Stimulated activated CD4-positive, alpha-beta T cell treated with anti-CD3 and anti-CD28 coated beads, Interleukin-1b, Interleukin-23, amount 100 ng/mL, for 1 hour (primary cell): ENCODE results near the gene DPYSL5.
"Not testable (repeated sequence)": the region's sequence is repeated elsewhere in the genome, so short reads cannot be mapped to it uniquely, and the experiment has no call there.

ENCODE experiments used
- DNase-seq, 2 donors: peaks; one replicate each; pipeline ENCODE4 v3.0.0-alpha.2; 2020; ENCODE audit warnings: low read depth in 2 of 2

DPYSL5 gene, protein sequence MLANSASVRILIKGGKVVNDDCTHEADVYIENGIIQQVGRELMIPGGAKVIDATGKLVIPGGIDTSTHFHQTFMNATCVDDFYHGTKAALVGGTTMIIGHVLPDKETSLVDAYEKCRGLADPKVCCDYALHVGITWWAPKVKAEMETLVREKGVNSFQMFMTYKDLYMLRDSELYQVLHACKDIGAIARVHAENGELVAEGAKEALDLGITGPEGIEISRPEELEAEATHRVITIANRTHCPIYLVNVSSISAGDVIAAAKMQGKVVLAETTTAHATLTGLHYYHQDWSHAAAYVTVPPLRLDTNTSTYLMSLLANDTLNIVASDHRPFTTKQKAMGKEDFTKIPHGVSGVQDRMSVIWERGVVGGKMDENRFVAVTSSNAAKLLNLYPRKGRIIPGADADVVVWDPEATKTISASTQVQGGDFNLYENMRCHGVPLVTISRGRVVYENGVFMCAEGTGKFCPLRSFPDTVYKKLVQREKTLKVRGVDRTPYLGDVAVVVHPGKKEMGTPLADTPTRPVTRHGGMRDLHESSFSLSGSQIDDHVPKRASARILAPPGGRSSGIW

GRCh38 chr2:26847655-26848335, at the start of gene DPYSL5:
TSS of gene DPYSL5 (plus strand) at chr2:26848132. CDS start at chr2:26898500, 50,368 bp downstream.
- no peak for DNase-seq

DNA sequence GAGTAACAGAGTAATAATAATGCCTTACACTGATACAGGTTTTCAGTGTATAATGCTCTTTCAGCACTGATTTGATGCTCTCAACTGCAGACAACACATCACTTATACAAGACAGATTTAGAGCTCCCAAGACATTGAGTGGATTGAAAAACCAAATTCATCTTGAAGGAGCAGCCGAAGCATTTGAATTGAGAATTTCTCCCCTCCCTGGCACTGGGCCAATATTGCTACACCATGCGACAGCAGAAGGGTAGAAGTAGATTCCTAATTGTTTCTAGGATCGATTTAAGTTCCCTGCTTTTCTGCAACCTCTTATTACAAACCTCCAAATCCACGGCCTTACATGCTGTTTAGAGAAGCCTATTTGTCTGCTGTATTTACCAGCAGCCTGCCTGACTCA, 46.6 kb upstream of the DPYSL5 start:
- DNase-seq = no peak

GRCh38 chr2:26801796-26802195, 46.1 kb upstream of the DPYSL5 start:
- DNase-seq = no peak

GRCh38 chr2:26805241-26805676, 42.7 kb upstream of the DPYSL5 start:
- no peak for DNase-seq

DNA sequence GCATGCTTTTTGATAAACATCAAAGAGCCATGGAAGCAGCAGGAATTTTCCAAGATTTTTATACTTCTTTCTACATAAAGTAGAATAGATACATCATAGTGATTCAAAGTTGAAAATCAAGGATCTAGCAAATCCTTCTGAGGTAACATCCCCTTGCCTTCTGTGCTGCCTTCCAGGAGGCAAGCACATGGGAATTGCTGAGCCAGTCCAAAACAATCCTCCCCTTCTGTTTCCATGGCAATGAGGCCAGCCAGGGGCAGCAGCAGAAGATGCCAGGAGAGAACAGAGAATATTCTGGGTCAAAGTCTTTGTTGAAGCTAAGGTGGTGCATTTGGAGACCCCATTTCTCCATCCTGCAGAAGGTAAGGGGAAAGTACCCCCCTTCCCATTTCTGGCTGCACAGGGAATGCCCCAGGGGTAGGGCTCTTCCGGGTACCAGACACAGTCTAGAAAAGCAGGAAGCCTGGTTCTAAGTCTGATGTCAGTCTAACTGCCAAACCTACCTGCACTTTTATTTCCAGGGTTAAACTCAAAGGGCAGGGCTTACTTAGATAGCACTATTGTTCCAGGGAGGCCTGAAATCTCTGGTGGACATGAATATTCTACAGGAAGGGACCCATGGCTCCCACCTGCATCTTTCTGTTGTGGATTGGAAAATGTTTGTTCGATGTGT, 40.0 kb upstream of the DPYSL5 start:
- DNase-seq = no peak

- no peak for DNase-seq
These were observed 38.7 kb upstream of the DPYSL5 start for GRCh38 chr2:26809211-26809610.

DNA sequence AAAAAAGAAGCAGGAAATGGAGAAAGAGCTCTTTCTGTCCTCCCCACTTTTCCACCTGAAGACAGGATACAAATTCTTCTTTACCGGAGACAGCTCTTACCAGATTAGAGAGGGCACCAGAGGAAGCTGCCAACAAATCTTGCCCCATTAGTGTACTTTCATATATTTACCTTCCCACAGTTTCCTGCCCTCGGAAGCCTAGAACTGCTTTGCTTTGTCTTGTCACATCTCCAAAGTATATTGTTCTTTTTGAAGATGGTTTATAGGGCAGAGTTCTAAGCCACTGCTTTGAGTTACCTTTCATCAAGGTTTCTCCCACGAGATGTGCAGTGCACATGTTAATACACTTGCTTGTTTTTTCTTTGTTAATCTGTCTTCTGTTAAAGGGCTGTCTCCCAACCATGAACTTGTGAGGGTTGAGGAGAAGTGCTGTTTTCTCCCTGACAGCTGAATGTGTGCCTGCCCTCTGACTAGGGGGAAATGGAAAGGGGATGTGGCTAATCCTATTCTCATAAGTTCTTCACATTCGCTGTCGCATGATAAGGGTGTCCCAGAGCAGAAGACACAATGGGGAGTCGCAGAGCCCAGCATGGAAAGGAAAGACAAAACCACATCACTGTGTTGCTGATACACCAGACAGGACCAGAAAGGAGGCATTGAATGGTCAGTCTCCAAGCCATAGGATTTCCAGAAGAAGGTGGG, 37.9 kb upstream of the DPYSL5 start:
- DNase-seq = no peak

GRCh38 chr2:26811261-26811660, 36.7 kb upstream of the DPYSL5 start:
- DNase-seq = no peak

- DNase-seq = no peak
These were observed 35.9 kb upstream of the DPYSL5 start for GRCh38 chr2:26811791-26812694.

DNA sequence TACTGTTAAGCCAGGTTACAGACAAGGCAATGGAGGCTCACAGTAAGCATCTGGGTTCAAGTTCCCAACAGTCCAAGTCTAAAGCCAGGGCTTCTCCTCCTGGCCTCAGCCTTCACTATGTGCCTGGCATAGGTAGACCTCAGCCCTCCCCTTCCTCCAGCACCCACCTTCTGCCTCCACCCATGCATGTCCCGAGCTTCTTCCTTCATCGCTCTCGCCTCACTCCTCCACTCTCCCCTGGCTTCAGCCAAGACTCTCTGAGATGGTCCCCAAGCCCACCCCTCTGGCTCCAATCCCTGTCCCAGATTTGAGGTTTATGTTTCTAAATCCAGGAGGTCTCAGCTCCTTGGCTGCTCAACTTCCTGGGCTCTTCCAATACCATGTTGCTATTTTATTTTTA, 35.2 kb upstream of the DPYSL5 start:
- DNase-seq = no peak

DNA sequence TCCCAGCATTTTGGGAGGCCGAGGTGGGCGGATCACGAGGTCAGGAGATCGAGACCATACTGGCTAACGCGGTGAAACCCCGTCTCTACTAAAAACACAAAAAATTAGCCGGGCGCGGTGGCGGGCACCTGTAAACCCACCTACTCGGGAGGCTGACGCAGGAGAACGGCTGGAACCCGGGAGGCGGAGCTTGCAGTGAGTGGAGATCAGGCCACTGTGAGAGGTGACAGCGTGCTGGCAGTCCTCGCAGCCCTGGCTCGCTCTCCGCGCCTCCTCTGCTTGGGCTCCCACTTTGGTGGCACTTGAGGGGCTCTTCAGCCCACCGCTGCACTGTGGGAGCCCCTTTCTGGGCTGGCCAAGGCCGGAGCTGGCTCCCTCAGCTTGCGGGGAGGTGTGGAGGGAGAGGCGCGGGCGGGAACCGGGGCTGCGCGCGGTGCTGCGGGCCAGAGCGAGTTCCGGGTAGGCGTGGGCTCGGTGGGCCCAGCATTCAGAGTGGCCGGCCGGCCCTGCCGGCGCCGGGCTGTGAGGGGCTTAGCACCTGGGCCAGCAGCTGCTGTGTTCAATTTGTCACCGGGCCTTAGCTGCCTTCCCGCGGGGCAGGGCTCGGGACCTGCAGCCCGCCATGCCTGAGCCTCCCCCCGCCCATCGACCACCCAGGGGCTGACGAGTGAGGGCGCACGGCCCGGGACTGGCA, 33.7 kb upstream of the DPYSL5 start:
- DNase-seq = not testable (repeated sequence)

- no peak for DNase-seq
These were observed 31.0 kb upstream of the DPYSL5 start for GRCh38 chr2:26816893-26817292.

DNA sequence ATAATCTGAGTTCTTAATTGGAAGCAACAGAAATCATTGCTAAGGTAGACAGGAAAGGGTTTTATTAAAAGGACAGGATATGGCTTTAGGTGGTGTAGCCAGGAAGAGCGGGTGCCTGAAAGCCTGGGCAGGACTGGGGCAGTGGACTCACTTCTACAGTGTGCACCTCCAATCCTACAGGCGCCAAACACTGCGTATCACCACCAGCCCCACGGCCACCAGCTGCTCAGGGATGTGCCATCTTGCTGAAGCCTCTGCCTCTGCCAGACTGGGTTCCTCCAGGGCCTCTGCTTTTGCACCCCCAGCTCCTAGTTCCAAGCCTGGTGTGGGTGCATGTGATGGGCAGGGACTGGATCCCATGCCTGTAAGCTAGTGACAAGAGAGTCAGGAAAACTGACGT, 29.7 kb upstream of the DPYSL5 start:
- DNase-seq = no peak

GRCh38 chr2:26818972-26819371, 29.0 kb upstream of the DPYSL5 start:
- DNase-seq = no peak

- no peak for DNase-seq
These were observed 27.0 kb upstream of the DPYSL5 start for GRCh38 chr2:26820932-26821331.

- DNase-seq = no peak
These were observed 25.1 kb upstream of the DPYSL5 start for GRCh38 chr2:26822877-26823276.

GRCh38 chr2:26838121-26838906, 9.6 kb upstream of the DPYSL5 start:
- DNase-seq = no peak

- DNase-seq = no peak
These were observed 6.9 kb upstream of the DPYSL5 start for GRCh38 chr2:26840937-26841610.

DNA sequence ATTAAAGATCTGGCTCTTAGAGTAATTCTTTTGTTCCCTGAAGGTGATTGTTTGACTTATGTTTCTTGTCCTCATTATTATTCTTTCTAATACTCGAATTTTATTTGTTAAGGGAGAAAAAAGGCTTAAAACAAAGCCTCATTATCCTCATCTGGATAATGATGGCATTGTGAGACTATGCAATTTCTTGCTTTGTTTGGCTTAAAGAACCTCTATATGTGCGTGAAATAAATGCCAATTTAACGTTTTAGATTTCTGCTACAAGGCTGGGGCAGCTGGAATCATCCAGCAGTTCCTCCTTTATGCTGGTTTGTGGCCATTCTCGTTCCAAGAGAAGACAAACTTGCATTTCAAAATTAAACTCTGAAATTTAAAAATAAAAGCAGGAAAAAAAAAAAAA, 4.9 kb upstream of the DPYSL5 start:
- DNase-seq = no peak
